Breast epithelium (tissue), 4 donors: Measurements from ENCODE around the gene RPL22L1. TPM values are rescaled to one million over a fixed set of nuclear protein-coding genes. Genes with fewer than 3 reads are reported as not detected.

Source experiments
- DNase-seq, 2 donors: peaks; one replicate each; pipeline ENCODE4 v3.0.0-alpha.2; 2019; ENCODE audit warnings: low spot score in 2 of 2
- H3K27ac ChIP-seq, 2 donors: fragments of 200-600 bp; sonication (generic) in 1 of 2; one replicate each; pipeline ENCODE4 v1.5.1; 2016 to 2019; ENCODE audit warnings: mild to moderate bottlenecking in 1 of 2
- H3K27me3 ChIP-seq, 2 donors: fragments of 200-600 bp; sonication (generic) in 1 of 2; one replicate each; pipeline versions ENCODE4 v1.5.1 to v1.6.0; 2017 to 2019; ENCODE audit warnings: control low read depth in 1 of 2, mild to moderate bottlenecking in 1 of 2
- H3K36me3 ChIP-seq: fragments of 200-600 bp; one replicate; pipeline ENCODE4 v1.5.1; 2019
- H3K4me1 ChIP-seq, 2 donors: fragments of 200-600 bp; sonication (generic); one replicate each; pipeline ENCODE4 v1.5.1; 2016 to 2019; ENCODE audit warnings: control low read depth in 1 of 2
- H3K4me3 ChIP-seq, 3 donors: fragments of 200-600 bp; sonication (generic); 1 replicate in 2 of 3; 2 replicates in 1 of 3; pipeline ENCODE4 v1.5.1; 2016 to 2019; ENCODE audit warnings: mild to moderate bottlenecking in 3 of 3, moderate library complexity in 2 of 3
- H3K9me3 ChIP-seq, 2 donors: fragments of 200-600 bp; sonication (generic) in 1 of 2; one replicate each; pipeline ENCODE4 v1.5.1; 2016 to 2019; ENCODE audit warnings: control low read depth in 1 of 2
- CTCF ChIP-seq, 3 donors: fragments of 450-650 bp; IDR thresholded peaks; one replicate each; pipeline ENCODE4 v1.5.1; 2016 to 2017; ENCODE audit warnings: antibody characterized with exemption in 3 of 3, mild to moderate bottlenecking in 3 of 3, moderate library complexity in 3 of 3
- POLR2A ChIP-seq: fragments of 450-650 bp; IDR thresholded peaks from one replicate; pipeline ENCODE4 v1.6.1; 2016; ENCODE audit warnings: antibody characterized with exemption, mild to moderate bottlenecking, moderate library complexity
- POLR2AphosphoS5 ChIP-seq, 3 donors: sonication (generic); formaldehyde crosslinking; IDR thresholded peaks; one replicate each; pipeline ENCODE4 v1.6.1; 2017; ENCODE audit warnings: antibody characterized with exemption in 3 of 3
- intact Hi-C: fragments of 100-400 bp; cut with DNase I; formaldehyde crosslinking; loops from one replicate; pipeline ENCODE4 v1.15.1; 2023; ENCODE audit warnings: low total_unique reads
- total RNA-seq, 3 donors: library from RNA; depleted of rRNA; stranded (reverse); fragments of >200 nt; gene quantifications; one replicate each; pipeline ENCODE4 v1.1.0, GENCODE V29; 2016

RPL22L1 gene
- total RNA-seq, 3 donors from 2014 or later = 36.5 to 196 (median 114) TPM

- no peak for DNase-seq
- peaks cover 5% of the 10 kb centered on the region for H3K36me3 ChIP-seq
- TF ChIP-seq POLR2A (no peak), POLR2AphosphoS5 (IDR thresholded peaks at IDR 0.05) (no peak), CTCF (IDR thresholded peaks at IDR 0.05) (no peak)
- peak overlapping the region; percentile 62 to 86 (median 72) for H3K4me3 ChIP-seq
- H3K9me3 ChIP-seq = no peaks in the 10 kb centered on the region
- peak overlapping the region; percentile 92 to 93 for H3K27ac ChIP-seq
- H3K4me1 ChIP-seq = peaks cover 0 to 6% of the 10 kb centered on the region in 2 donors
- H3K27me3 ChIP-seq = no peaks in the 10 kb centered on the region
- intact Hi-C loops = no loop called here
Observed at GRCh38 chr3:170869239-170869590, 780 bp downstream of the RPL22L1 start.

GRCh38 chr3:170868577-170869238 lies 1.3 kb downstream of the RPL22L1 start:
- peak overlapping the region; percentile 62 to 86 (median 72) for H3K4me3 ChIP-seq
- peak overlapping the region; percentile 92 to 93 for H3K27ac ChIP-seq
- no peak for DNase-seq
- intact Hi-C loops = no loop called here
- no peaks in the 10 kb centered on the region for H3K27me3 ChIP-seq
- TF ChIP-seq POLR2AphosphoS5 (IDR thresholded peaks at IDR 0.05) = no peak
- no peak for TF ChIP-seq CTCF (IDR thresholded peaks at IDR 0.05)
- no peak for TF ChIP-seq POLR2A
- peaks cover 0 to 6% of the 10 kb centered on the region in 2 donors for H3K4me1 ChIP-seq
- H3K36me3 ChIP-seq = peaks cover 5% of the 10 kb centered on the region
- no peaks in the 10 kb centered on the region for H3K9me3 ChIP-seq

GRCh38 chr3:170867143-170867937 lies 2.7 kb downstream of the RPL22L1 start:
- TF ChIP-seq POLR2A (no peak), POLR2AphosphoS5 (IDR thresholded peaks at IDR 0.05) (no peak), CTCF (IDR thresholded peaks at IDR 0.05) (no peak)
- H3K36me3 ChIP-seq = peaks cover 5% of the 10 kb centered on the region
- H3K4me3 ChIP-seq = peak overlapping the region in 1 of 3 donors; percentile 1
- H3K27me3 ChIP-seq = no peaks in the 10 kb centered on the region
- no peaks in the 10 kb centered on the region for H3K9me3 ChIP-seq
- no peak for DNase-seq
- H3K4me1 ChIP-seq = peaks cover 0 to 6% of the 10 kb centered on the region in 2 donors
- H3K27ac ChIP-seq = no peak overlapping the region
- intact Hi-C loops = no loop called here

GRCh38 chr3:170866499-170866898 lies 3.5 kb downstream of the RPL22L1 start:
- Histone ChIP-seq H3K4me1 (peaks cover 0 to 6% of the 10 kb centered on the region in 2 donors), H3K9me3 (no peaks in the 10 kb centered on the region), H3K27ac (no peak overlapping the region), H3K36me3 (peaks cover 5% of the 10 kb centered on the region), H3K27me3 (no peaks in the 10 kb centered on the region), H3K4me3 (no peak overlapping the region)
- intact Hi-C loops = no loop called here
- DNase-seq = no peak
- TF ChIP-seq POLR2AphosphoS5 (IDR thresholded peaks at IDR 0.05) (no peak), POLR2A (no peak), CTCF (IDR thresholded peaks at IDR 0.05) (no peak)
